SK-N-SH treated with all-trans-retinoic acid at 6 μM for 48 hours (cell line): ENCODE measurements around the gene MID1IP1.

Experiments used
- ARNTL ChIP-seq: fragments of 450-650 bp; formaldehyde crosslinking; IDR thresholded peaks from 2 replicates; pipeline ENCODE4 v1.5.0; 2020; ENCODE audit warnings: low read depth, mild to moderate bottlenecking, moderate library complexity, borderline replicate concordance
- BACH2 ChIP-seq: fragments of 250-450 bp; sonication (Bioruptor Pico); IDR thresholded peaks from 2 replicates; pipeline ENCODE4 v1.9.0; 2021; ENCODE audit warnings: mild to moderate bottlenecking, borderline replicate concordance
- CSDC2 ChIP-seq: fragments of 250-450 bp; sonication (Bioruptor Pico); IDR thresholded peaks from 2 replicates; pipeline ENCODE4 v1.5.0; 2020; ENCODE audit warnings: mild to moderate bottlenecking, moderate library complexity
- PPARA ChIP-seq: fragments of 250-450 bp; sonication (Bioruptor Pico); IDR thresholded peaks from 2 replicates; pipeline ENCODE4 v1.5.0; 2020; ENCODE audit warnings: mild to moderate bottlenecking, borderline replicate concordance
- RARB ChIP-seq: fragments of 250-450 bp; sonication (Bioruptor Pico); IDR thresholded peaks from 2 replicates; pipeline ENCODE4 v1.8.0; 2021; ENCODE audit warnings: mild to moderate bottlenecking, moderate library complexity
- SNAI2 ChIP-seq: fragments of 250-450 bp; sonication (Bioruptor Pico); IDR thresholded peaks from 2 replicates; pipeline ENCODE4 v1.5.0; 2020; ENCODE audit warnings: mild to moderate bottlenecking, moderate library complexity
- TCF4 ChIP-seq: fragments of 250-450 bp; sonication (Bioruptor Pico); IDR thresholded peaks from 2 replicates; pipeline ENCODE4 v1.8.0; 2021; ENCODE audit warnings: mild to moderate bottlenecking, moderate library complexity, borderline replicate concordance
- ZFP30 ChIP-seq: fragments of 450-650 bp; formaldehyde crosslinking; IDR thresholded peaks from 2 replicates; pipeline ENCODE4 v1.5.0; 2022; ENCODE audit warnings: mild to moderate bottlenecking, moderate library complexity
- TF ChIP-seq, protein P1 (sequence below): fragments of 250-450 bp; sonication (Bioruptor Pico); IDR thresholded peaks from 2 replicates; pipeline ENCODE4 v1.5.1; 2021; ENCODE audit warnings: mild to moderate bottlenecking, moderate library complexity
- TF ChIP-seq, protein P2 (sequence below): fragments of 250-450 bp; sonication (Bioruptor Pico); IDR thresholded peaks from 2 replicates; pipeline ENCODE4 v1.5.1; 2020; ENCODE audit warnings: low read depth, mild to moderate bottlenecking, moderate library complexity
- TF ChIP-seq, protein P3 (sequence below): fragments of 250-450 bp; sonication (Bioruptor Pico); IDR thresholded peaks from 2 replicates; pipeline ENCODE4 v1.8.0; 2020; ENCODE audit warnings: mild to moderate bottlenecking, moderate library complexity, borderline replicate concordance

DNA sequence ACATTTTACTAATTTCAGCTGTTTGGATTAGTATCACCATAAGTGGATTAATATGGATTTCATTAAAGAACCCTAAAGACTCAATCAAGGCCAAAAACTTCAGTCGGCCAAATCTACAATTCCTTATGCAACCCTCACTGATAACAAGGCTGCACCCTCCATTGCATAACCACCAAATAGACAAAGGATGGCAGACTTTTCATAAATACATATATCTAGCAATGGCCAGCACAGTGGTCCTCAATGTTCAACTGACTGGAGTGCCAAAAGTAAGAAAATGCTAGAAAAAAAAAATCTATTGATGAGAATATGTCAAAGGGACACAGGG is 46.6 kb downstream of the MID1IP1 start:
- TF ChIP-seq ARNTL, result no peak
- TF ChIP-seq CSDC2 (CRISPR knock-in tag), result no peak
- TF ChIP-seq BACH2, result no peak
- TF ChIP-seq, protein P1, sequence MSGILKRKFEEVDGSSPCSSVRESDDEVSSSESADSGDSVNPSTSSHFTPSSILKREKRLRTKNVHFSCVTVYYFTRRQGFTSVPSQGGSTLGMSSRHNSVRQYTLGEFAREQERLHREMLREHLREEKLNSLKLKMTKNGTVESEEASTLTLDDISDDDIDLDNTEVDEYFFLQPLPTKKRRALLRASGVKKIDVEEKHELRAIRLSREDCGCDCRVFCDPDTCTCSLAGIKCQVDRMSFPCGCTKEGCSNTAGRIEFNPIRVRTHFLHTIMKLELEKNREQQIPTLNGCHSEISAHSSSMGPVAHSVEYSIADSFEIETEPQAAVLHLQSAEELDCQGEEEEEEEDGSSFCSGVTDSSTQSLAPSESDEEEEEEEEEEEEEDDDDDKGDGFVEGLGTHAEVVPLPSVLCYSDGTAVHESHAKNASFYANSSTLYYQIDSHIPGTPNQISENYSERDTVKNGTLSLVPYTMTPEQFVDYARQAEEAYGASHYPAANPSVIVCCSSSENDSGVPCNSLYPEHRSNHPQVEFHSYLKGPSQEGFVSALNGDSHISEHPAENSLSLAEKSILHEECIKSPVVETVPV (CRISPR knock-in tag), result no peak
- TF ChIP-seq ZFP30, result no peak
- no peak for TF ChIP-seq RARB
- TF ChIP-seq, protein P2, sequence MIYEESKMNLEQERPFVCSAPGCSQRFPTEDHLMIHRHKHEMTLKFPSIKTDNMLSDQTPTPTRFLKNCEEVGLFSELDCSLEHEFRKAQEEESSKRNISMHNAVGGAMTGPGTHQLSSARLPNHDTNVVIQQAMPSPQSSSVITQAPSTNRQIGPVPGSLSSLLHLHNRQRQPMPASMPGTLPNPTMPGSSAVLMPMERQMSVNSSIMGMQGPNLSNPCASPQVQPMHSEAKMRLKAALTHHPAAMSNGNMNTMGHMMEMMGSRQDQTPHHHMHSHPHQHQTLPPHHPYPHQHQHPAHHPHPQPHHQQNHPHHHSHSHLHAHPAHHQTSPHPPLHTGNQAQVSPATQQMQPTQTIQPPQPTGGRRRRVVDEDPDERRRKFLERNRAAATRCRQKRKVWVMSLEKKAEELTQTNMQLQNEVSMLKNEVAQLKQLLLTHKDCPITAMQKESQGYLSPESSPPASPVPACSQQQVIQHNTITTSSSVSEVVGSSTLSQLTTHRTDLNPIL (CRISPR knock-in tag), result no peak
- TF ChIP-seq PPARA (CRISPR knock-in tag), result no peak
- TF ChIP-seq, protein P3, sequence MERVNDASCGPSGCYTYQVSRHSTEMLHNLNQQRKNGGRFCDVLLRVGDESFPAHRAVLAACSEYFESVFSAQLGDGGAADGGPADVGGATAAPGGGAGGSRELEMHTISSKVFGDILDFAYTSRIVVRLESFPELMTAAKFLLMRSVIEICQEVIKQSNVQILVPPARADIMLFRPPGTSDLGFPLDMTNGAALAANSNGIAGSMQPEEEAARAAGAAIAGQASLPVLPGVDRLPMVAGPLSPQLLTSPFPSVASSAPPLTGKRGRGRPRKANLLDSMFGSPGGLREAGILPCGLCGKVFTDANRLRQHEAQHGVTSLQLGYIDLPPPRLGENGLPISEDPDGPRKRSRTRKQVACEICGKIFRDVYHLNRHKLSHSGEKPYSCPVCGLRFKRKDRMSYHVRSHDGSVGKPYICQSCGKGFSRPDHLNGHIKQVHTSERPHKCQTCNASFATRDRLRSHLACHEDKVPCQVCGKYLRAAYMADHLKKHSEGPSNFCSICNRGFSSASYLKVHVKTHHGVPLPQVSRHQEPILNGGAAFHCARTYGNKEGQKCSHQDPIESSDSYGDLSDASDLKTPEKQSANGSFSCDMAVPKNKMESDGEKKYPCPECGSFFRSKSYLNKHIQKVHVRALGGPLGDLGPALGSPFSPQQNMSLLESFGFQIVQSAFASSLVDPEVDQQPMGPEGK (CRISPR knock-in tag), result no peak
- no peak for TF ChIP-seq TCF4 (CRISPR knock-in tag)
- TF ChIP-seq SNAI2, result no peak
